NCI-H1092 treated with DMSO at 0.1 percent for 48 hours (cell line): ENCODE data around the gene FARSB.
"Not testable (repeated sequence)": the region's sequence is repeated elsewhere in the genome, so short reads cannot be mapped to it uniquely, and the experiment has no call there.

Experiments
- DNase-seq: peaks from one replicate; lab custom pipeline; 2025; lab: John Stamatoyannopoulos, UW

The FARSB gene

GRCh38 chr2:222655787-222656525, at the start of gene FARSB:
TSS of gene FARSB (minus strand) at chr2:222656092. CDS start at chr2:222656073, 19 bp downstream.
- DNase-seq = peak; percentile 96

DNA sequence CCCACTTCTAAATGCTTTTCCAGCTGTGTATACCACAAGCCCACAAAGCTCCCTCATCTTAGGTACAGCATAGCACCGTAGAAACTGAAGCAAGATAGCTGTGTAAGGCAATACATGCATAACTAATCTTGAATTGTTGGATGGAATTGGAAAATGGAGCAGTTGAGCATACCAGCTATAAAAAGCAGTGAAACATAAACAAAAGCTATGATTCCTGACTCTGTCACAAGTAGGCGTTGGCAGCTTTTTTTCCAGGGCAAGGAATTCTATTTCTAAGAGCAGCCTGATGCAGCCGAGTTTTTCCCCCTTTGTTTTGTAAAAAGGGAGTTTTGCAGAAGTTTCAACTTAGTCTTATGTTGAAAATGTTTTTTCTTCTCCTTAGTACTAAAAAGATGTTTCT, 48.0 kb upstream of the FARSB start:
- DNase-seq = no peak

- no peak for DNase-seq
Observed at GRCh38 chr2:222703091-222703490, 47.2 kb upstream of the FARSB start.

GRCh38 chr2:222701721-222702131, 45.8 kb upstream of the FARSB start:
- no peak for DNase-seq

GRCh38 chr2:222701233-222701632, 45.3 kb upstream of the FARSB start:
- no peak for DNase-seq

- DNase-seq = no peak
Observed at GRCh38 chr2:222698276-222698675, 42.4 kb upstream of the FARSB start.

DNA sequence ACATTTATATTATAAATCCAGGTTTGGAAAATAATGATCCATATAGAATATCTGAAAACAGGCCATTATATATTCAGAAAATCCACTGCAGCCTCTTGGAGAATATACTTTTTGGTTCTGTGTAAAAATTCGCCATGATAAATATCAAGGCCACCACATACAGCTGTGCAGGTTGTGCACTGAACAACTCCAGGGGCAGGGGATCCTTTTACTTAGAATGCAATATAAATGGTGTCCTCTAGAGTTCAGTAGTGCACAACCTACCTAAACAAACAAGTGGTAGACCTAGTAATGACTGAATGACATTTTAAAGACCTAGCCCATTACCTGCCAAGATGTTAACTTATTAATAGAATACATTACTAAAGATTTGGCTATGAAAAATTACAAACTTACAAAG, 37.9 kb upstream of the FARSB start:
- DNase-seq = peak; percentile 3

DNA sequence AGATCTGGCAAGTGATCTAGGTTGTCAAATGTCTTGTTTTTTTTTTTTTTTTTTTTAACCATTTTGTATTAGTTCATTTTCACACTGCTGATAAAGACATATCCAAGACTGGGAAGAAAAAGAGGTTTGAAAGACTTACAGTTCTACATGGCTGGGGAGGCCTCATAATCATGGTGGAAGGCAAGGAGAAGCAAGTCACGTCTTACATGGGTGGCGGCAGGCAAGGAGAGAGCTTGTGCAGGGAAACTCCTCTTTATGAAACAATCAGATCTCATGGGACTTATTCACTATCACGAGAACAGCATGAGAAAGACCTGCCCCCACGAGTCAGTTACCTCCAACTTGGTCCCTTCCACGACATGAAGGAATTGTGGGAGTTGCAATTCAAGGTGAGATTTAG, 37.5 kb upstream of the FARSB start:
- DNase-seq = not testable (repeated sequence)

DNA sequence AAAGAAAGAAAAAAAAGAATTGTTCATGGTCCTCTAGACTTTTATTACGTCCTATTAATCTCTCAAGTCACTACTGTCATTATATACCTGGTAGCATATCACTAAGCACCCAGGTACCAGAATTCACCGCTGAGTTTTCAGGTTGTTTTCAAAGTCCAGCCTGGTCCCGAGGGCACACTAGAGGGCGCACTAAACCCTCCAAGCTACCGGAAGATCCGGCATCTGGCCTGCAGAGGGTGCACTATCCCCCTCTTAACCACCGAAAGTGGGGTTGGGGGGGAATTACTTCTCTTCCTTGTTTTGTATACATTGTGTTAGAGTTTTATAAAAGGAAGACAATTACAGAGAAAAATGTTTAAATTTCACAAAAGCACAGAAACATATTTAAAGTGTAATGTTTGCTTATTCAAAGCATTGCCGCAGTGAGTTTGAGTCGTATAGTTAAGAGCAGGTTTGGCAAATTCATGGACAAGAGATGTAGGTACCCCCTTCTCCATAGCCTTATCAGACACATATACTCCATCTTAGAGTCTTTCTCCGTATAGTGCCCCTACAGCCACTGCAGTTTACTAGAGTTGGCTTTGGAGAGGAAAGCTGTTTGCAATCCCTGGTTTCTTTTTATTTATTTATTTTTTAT, 34.8 kb upstream of the FARSB start:
- DNase-seq = peak; percentile 63

DNA sequence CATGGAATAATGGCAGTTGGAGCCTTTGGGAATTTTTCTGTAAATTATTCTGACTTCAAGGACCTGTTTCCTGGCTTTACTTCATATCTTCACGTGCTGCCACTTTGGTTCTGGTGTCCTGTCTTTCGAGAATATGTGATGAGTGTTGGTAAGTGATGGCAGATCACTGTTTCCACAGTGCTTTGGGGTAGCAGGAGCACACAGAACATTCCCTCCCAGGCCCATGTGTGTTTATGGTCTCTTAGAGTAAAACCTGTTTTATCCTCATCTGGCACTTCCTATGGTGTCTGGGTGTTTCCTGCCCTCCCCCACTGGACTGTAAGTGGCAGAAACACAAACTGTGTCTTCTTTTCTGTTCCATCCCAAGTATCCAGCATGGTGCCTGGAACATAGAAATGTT, 33.4 kb upstream of the FARSB start:
- no peak for DNase-seq

- no peak for DNase-seq
Observed at GRCh38 chr2:222688917-222689316, 33.0 kb upstream of the FARSB start.

DNA sequence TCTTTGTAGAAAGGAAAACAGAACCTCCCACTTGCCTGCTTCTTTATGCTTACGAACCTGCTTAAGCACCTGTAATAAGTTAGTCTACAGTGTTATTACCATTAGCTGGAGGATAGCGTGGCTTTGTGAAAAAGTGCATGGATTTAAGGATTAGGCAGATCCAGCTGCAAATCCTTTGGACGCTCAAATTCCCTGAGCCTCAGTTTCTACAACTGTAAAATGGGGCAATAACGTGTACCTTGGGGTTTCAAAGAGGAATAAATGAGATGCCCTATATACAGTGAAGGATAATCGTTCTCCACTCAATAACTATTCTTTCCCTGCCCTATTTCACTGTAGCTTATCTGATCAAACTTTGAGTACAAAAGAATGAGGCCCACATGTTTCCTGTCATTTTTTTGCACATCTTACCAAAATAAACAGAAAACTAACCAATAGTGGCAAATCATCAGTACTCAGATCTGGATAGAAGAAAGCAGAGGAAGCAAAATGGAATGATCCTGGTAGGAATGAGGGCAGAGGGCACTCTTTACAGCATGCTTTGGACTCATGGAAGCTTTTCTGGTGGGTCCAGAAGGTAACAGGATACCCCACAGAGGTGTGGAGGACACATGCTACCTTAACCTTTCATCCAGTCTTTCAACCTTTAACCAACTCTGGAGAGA, 30.3 kb upstream of the FARSB start:
- DNase-seq = no peak

DNA sequence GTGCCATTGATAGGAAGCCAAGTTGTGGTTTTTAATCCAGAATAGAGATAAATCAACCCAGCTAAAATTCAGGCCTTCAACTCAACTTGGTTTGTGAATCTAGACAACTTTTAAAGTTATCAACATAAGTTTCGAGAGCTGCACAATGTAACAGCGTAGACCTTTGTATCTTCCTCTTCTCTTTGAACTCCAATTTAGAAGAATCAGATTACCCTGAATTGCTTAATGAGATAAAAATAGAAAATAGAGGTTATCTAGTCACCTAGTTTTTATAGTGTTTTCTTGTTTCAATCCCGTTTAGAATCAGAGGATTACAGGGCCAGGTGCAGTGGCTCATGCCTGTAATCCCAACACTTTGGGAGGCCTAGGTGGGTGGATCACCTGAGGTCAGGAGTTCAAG, 27.9 kb upstream of the FARSB start:
- DNase-seq = no peak

DNA sequence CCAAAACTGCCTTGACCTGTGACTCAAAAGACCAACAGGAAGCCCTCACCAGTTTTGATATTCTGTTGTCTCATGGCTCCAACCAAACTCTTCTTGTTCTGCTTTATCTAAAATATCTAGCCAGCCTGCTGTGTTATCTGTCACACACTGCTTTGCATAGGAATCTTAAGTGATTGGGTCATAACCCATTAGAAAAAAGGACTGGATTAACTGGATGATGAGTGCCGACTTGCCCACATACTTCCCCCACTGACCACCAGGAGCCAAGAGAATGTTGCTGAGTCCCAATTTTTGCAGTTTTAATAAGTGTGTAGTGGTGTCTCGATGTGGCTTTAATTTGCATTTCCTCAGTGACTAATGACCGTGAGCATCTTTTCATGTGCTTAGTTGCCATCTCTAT, 22.1 kb upstream of the FARSB start:
- no peak for DNase-seq

GRCh38 chr2:222673883-222674282, 18.0 kb upstream of the FARSB start:
- DNase-seq = no peak

- no peak for DNase-seq
Observed at GRCh38 chr2:222673273-222673672, 17.4 kb upstream of the FARSB start.

DNA sequence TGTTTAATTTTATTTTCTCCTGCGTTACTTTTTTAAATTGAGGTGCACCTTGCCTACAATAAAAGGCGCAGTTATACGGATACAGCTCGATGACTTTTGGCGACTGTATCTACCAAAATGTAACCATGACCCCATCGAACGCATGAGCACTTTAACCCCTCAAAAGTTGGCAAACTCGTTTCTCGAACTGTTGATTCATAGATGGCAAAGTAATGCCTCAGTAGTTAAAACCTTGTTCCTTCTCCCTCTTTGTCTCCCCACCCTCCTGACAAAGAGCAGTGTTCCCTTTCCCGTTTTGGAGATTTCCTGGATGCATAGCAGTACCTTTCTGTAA, 16.1 kb upstream of the FARSB start:
- DNase-seq = no peak

GRCh38 chr2:222671259-222672067, 15.6 kb upstream of the FARSB start, which contains the start of gene MOGAT1:
TSS of gene MOGAT1 (plus strand) at chr2:222671658. CDS start at chr2:222671786, 128 bp downstream.
- peak; percentile 28 for DNase-seq

GRCh38 chr2:222670191-222671038, 14.5 kb upstream of the FARSB start:
- no peak for DNase-seq

GRCh38 chr2:222669353-222669752, 13.5 kb upstream of the FARSB start:
- DNase-seq = no peak

- no peak for DNase-seq
Observed at GRCh38 chr2:222668494-222669154, 12.7 kb upstream of the FARSB start.
